ENCODE results near the gene FOXA1.

FOXA1 gene

DNA sequence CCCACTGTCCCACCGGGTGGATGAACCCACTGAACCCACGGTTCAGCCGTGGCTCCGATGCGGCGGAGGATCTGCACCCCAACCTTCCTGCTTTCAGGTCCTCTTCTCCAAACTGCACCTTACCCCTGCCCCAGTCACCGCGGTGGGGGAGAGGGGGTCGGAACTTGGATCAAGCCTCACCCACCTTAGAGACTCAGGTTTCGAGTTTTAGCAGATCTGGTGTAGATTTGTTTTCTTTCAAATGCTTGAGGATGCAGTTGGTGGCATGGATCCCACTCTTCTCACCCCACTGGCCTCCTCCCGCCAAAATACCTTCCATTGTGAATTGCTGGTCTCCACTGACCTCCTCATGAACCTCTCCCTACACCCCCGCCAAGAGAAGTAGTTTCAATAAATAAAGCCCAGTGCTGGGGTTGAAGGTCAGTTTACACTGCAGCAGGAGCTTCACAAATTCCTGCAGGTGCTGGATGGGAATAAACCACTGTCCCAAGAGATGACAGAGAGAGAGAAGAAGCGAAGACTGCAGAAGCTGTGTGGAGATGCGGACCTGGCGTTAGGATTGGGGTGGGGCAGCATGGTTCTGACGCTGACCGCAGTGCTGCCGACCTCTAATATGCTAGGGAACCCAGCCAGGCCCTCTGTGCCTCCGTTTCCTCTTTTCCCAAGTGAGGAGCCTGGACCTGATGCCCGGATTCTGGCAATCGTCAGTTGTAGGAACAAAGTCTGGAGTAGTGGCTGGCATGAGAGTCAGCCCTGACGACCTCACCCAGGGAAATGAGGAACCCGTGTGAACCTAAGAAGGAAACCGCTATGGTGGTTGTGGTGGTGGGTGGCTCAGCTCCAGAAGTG is 7.8 kb upstream of the FOXA1 start:
- no peak for DNase-seq (ENCODE audit: low read depth)

DNA sequence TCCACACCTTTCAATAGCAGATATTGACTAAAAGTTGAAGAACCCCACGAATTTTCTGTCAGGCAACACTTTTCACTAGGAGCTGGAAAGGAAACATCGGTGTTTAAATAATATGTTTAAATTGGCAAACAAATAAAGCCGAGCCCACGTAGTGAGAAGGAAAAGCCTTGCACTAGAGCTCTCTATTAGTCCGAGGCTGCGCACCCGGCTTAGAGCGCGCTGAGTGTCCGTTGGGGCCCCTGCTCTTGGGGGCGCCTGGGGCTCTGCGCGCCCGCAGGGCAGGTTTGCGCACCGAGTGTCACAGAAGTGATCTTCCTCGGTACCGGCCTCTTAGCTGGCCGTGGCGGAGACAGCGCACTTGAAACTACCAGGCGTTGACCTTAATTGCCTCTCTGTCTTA is 6.8 kb upstream of the FOXA1 start:
- no peak for DNase-seq (ENCODE audit: low read depth)

DNA sequence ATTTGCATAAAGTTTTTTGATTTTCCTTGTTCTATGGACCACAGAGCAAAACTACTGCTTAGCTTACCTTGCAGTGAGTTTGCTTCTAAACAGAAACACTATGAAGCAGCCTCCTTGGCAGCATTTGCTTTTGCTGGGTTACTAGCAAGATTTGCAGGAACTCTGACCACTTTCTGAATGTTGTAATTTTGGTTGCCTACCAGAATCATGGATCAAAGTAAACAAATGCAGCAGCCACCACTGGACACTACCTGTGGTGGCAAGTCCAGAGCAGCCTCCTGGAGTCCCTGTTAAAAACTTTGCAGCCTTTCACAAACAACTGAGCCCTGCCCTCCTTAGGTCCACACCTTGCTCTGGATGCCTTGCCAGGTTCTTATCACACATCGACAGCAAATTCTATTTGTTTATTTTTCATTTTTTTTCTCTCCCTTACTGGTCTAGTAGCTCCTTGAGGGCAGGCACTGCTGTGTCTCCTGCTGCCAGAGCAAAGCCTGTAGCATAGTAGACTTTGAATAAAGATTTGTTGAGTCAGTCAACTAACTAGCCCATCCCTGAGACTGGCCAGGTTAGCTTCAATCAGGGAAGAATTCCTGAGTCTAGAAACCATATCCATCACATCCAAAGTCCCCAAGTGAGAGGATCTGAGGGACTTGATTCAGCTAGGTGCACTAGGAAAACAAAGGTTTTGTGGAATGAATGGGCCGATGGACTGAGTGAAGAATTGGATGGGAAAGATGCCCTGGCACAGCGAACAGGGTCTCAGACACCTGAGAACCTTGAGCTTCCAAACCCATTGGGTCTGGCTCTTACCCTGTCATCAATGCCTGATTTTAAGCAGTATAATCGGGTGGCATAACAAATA is 6.1 kb upstream of the FOXA1 start:
- DNase-seq (ENCODE audit: low read depth) = no peak

DNA sequence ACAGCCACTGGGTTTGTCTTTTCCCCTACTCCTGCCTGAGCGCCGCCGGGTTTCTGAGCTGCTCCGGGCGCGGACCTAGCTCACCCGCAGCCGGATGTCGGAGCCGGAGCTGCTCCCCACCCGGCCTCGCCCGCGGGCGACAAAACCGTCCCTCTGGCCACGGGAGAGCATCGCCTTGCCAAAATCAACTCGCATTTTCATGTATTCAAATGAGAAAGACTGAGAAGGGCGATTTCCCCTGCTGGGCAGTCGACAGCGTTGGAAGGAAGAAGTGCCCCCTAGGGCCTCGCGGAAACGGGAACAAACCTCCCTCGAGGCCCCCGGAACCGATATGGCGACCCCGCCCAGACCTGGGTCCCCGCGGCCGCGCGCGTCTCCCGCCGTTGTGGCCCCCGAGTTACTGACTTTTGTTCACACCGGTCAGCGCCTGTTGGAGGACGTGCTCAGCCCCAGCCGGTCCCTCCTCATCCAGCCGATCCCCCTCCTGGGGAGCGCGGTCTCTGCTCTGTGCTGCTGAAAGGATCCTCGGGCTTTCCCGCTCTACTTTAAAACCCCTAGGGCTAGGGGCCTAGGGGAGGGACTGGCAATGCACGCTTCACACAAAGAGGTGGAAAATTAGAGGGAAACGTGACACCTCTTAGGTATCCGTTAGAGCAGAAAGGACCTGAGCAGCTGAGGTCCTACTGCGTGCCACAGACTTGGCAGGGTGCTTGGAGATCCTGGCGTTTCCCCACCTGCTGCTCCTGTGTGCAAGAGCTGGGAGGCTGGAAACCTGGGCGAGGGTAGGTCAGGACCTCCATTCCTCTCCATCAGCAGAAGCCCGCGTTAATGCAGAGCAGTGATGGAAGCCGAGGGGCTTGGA is 4.7 kb upstream of the FOXA1 start:
- DNase-seq (ENCODE audit: low read depth) = no peak

DNA sequence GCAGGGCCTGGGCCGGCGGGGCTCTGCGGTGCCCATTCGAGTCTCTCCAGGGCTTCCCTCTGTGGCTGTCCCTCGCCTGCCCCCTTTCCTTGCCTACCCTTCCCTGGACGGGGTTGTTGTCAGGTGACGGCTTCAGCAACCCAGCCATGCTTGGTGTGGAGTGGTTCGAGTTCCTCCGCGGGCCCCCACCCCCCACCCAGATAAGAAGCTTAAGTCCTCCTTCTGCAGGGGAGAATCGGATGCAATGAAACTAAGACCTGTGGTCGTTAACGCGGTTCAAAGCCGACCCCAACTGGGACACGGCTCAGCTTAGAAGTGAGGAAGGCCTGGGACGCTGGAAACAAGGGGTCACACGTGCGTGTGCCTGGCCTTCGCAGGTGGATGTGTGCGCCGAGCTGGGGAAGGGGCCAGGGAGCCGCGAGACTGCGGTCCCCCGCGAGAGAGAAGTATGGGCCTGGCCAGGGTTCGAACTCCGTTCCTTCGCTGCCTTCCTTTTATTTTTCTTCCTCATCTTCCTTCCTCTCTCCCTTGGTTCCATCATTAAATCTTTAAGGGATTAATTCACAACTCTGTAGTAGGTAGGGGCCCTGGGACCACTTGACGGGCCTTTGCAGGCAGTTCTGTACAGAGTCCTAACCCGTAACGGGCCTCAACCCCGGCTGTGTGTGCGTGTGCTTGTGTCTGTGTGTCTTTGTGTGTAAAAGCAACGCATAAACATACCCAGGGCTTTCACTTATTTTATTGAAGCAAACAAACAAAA is 3.9 kb upstream of the FOXA1 start:
- no peak for DNase-seq (ENCODE audit: low read depth)

DNA sequence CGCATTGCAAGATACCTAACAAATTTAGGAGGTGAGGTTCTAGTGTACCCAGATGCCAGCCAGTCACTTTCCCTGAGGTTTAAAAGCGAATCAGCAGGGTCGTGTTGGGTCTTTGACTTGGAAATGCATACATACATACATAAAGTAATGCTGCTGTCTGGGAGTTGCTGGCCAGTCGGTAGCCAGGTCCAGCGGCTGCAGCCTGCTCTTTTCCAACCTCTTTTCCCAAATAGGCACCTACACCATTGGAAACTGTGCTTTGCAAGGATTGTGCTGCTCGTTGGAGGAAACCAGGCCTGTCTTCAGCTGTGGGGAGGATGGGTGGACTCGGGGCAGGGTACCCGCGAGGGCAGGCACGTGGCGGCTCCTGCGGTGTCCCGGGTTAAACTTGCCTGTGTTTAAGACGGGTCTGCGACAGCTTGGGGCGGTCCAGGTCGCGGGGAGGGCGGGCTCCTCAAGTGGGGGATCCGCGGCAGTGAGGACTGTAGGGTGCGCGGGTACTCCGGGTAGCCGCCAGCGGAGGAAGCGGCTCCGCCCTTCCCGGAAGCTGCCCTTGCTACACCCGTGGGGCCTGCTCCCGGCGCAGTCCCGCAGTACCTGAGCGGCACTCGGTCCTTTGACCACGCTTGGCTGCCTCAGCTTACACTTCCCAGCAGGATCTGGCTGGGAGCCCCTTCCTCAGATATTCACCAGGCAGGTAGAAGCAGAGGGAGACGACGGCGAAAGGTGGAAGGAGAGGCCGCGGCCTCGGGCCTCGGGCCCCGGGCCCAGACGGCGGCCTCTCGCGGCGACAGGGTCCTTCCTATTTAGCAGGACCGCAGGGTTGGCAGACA is 3.1 kb upstream of the FOXA1 start:
- DNase-seq (ENCODE audit: low read depth) = no peak

DNA sequence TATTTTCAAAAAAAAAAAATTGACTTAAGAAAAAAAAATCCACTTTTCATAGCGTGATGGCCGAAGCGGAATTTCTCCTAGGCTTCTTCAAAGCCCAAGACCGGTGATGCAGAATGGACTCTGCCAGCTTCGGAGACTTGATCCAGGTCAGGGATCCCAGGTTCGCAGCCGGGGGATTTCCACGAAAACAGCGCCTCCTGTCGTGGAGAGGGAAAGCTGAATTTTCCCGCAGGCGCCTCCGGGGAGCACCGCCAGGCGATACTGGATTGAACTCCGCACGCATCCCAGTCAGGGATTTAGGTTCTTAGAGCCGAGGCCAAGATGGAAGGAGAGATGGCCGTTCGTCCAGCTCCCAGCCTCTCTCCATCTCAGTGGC is 2.5 kb upstream of the FOXA1 start:
- no peak for DNase-seq (ENCODE audit: low read depth)

DNA sequence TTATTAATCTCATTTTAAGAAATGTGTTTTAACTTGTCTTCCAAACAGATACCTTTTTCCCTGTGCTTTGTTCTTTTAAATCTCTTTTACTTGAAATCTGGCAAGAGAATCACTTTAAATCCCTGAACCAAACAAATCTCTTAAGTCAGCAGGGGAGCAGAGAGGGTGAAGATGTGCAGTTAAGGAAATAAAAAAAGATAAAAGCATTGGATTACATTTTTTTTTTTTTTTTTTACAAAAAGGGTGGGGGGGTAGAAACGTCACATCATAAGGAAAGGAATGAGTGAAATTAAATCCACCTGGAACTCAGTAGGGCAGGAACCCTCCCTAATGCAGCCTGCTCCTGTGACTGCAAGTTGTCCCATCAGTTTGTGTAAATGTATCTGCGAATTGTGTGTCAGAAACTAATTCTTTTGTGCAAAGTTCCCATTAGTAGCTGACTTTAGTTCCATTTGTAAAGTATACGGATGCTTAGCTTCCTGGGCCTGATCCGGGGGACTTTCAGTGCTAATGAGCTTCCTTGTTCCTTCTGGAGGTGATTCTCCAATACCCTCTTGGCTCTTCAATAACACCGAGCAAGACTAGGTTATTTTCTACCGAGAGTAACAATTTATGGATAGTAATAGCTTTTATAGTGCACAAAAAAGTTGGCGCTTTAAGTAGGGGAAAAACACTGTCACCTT is 1.9 kb upstream of the FOXA1 start:
- no peak for DNase-seq (ENCODE audit: low read depth)

DNA sequence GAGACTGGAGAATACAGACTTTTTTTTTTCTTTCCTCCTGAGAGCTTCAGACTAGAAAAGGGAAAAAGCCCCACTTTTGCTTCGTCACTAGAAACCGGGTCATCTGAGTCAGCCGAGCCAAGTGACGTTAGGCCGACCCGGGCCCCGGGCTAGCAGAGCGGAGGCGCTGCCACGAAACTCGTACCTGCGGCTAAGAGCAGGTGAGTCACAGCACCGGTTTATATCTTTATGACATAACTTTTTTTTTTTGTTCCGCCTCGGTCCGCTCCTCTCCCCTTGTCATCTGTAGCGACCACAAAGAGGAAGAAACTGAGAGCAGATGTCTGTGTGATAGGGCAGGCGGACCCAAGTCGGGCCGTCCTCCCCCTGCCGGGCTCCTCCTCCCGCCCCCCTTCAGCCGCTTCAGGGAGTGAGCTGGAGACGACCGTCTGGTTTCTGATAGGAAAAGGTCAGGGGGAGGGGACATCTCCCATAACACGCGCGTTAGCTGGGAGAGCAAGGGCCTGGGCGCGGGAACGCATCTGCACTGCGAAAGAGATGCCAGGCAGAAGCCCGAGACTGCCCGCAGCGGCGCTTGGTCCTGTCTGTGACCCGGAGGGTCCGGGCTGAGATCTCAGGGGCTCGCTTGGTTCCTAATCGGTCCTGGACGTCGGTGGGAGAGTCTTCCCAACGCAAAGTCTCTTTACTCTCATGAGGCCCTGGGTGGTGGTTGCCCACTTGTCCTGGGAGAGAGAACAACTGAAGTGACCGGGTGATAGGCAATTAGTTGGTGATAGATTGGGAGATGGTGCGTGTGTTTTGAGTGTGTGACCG is 966 bp upstream of the FOXA1 start:
- peak; percentile 65 for DNase-seq (ENCODE audit: low read depth)

DNA sequence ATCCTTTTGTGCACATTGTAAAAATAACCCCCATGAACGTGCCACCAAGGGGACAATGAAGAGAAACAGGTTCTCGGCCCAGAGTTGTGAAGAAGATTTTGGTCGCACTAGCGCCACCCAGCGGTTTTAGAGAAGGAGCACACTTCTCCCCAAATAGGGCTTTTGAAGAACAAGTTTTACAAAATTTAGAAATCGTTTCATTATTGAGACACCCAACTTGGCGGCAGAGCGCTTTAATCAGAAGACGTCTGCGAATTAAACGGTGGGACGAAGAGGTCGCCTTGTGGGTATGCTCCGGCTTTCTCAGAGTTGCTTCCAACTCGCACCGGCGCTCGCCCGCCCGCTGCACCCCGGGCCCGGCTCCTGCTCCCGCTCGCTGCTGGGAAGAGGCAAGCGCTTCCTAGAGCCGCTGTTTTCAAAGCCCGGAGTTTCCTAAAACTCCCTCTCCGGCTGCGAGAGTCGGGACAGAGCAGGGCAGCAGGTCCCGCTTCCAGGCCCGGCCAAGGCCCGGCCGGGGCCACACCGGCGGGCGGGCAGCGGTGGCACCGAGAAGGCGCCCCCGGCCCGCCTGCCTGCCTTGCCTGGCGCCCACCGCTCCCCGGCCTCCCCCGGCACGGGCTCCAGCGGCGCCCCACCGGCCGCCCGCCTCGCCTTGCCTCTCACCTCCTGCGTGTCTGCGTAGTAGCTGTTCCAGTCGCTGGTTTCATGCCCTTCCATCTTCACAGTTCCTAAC is 645 bp downstream of the FOXA1 start:
- DNase-seq (ENCODE audit: low read depth) = no peak

DNA sequence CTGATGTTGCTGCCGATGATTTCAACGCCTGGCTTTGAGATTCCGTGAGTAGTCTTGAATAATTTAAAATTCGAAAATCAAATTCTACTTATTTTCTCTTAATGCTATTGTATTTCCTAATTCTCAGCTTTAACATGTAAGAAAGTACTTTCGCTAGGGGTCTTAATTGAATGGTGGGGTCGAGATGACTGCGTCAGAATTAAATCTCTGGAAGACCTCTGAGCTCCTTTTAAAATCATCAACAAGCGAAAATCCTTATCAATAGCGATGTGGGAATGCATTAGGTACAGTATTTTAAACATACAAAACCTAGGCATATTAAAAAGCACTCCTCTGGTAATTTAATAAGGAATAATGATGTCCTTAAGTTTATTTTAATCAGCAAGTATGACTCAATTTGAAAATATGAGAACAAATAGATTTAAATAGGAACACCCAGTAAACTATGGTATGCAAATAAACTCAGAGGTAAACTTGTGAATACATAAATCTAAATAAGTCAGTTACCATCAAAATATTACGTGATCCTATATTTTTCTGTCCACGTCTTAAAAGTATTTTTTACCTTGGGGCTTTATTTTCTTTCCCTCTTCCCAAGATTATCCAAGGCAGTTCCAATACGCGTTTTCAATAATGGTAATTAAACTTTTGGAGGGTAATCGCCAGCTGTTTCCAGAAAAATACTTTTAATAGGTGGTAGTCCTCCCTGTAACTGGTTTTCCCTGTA is 1.4 kb downstream of the FOXA1 start:
- DNase-seq (ENCODE audit: low read depth) = no peak

DNA sequence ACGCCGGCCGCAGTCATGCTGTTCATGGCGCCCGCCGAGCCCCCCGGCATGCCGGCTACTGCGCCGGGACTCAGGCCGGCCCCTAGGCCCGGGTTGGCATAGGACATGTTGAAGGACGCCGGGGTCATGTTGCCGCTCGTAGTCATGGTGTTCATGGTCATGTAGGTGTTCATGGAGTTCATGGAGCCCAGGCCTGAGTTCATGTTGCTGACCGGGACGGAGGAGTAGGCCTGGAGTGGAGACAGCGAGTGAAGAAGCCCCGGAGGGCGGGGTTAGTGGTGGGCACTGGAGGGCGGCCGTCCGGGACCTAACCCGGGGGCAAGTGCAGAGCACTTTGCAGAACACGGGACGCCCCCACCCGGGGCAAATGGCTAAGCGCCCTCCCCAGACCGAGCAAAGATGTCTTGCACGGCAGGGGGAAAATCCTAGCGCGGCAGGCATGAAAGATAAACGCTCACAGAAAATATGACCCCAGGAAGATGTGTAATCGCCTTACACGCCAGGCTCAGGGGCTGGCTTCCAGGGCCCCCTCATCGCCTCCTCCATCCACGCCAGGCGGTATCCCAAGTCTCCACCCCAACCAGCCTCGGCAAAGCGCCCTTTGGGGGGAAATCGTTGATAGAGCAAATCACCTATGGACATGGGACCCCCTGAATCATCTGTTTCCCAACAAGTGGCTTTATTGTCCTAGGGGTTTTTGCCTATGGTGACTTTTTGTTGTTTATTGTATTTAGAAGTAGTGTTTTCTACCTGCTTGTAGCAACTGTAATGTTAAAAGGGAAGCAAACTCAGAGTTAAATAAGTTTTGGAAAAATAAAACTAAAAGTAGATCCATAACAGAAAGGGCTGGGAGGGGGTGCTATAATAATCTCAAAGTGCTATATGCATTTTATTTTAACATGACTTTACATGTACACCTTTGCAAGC is 2.3 kb downstream of the FOXA1 start:
- no peak for DNase-seq (ENCODE audit: low read depth)

DNA sequence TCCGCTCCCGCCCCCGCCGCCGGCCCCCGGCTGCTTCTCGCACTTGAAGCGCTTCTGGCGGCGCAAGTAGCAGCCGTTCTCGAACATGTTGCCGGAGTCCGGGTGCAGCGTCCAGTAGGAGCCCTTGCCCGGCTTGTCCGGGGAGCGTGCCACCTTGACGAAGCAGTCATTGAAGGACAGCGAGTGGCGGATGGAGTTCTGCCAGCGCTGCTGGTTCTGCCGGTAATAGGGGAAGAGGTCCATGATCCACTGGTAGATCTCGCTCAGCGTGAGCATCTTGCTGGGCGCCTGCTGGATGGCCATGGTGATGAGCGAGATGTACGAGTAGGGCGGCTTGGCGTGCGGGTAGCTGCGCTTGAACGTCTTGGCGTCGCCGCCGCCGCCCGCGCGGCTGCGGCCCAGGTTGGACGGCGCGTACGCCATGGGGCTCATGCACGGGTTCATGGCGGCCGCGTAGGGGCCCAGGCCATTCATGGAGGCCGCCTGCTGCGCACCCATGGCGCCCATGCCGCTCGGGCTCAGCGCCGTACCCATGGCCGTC is 3.0 kb downstream of the FOXA1 start:
- no peak for DNase-seq (ENCODE audit: low read depth)

DNA sequence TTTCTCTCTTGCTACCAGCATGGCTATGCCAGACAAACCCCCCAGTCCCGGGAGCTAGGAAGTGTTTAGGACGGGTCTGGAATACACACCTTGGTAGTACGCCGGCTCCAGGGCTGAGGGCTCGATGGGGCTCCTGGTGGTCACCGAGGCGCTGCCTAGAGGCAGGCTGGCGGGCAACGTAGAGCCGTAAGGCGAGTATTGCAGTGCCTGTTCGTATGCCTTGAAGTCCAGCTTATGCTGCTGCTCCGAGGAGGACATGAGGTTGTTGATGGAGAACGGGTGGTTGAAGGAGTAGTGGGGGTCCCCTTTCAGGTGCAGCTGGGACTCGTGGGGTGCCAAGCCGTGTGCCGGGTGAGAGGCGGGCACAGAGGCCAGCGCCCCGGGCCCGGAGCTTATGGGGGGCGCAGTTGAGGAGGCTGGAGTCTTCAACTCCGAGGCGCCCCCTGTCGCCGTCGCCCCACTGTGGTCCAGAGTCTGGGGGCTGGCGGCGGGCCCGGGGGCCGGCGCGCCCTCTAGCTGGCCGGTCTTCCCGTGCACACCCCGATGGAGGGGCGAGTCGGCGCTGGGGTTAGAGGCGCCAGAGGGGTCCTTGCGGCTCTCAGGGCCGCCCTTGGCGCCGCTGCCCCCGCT is 3.6 kb downstream of the FOXA1 start:
- no peak for DNase-seq (ENCODE audit: low read depth)

DNA sequence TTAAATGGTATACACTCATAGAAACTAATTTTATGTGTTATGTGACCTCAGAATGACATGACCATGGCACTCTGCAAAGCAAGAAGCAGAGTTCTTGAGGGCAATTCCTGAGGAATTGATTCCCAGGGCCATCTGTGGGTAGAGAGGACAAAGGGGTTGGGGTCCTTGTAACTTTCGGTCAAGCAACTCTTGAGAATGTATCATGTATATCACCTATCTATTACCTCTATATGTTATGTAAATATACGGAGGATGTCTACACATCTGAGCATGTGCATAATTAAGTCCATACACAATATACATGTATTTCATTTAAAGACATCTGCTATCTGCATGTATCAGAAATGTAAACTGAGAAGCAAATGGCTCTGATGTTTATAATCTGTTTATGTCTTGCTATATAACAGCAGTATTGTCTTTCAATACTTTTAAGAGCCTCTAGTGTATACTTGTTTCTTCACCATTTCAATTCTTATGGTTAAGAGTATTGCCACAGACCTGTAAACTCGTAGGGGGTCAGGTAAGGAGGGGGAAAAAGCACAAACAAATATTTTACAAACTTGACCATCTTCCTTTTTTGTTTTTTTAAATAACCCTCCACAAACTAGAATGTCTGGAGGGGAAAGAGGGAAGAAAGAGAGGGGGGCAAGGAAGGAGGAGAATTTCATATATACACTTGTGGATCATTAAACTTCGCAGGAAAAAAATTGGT is 4.5 kb downstream of the FOXA1 start:
- DNase-seq (ENCODE audit: low read depth) = no peak
